Loucy (cell line): ENCODE measurements around the gene GPATCH4.

ENCODE experiments used
- EZH2phosphoT487 ChIP-seq: fragments of 200-600 bp; IDR thresholded peaks from 2 replicates; pipeline ENCODE4 v1.6.1; 2018; ENCODE audit warnings: antibody characterized with exemption, mild to moderate bottlenecking, moderate library complexity, borderline replicate concordance
- TF ChIP-seq, protein P1 (sequence below): fragments of 200-600 bp; sonication (generic); conservative IDR thresholded peaks from 2 replicates; pipeline ENCODE4 v1.5.1; 2014; ENCODE audit warnings: mild to moderate bottlenecking, antibody characterized with exemption, low read length

DNA sequence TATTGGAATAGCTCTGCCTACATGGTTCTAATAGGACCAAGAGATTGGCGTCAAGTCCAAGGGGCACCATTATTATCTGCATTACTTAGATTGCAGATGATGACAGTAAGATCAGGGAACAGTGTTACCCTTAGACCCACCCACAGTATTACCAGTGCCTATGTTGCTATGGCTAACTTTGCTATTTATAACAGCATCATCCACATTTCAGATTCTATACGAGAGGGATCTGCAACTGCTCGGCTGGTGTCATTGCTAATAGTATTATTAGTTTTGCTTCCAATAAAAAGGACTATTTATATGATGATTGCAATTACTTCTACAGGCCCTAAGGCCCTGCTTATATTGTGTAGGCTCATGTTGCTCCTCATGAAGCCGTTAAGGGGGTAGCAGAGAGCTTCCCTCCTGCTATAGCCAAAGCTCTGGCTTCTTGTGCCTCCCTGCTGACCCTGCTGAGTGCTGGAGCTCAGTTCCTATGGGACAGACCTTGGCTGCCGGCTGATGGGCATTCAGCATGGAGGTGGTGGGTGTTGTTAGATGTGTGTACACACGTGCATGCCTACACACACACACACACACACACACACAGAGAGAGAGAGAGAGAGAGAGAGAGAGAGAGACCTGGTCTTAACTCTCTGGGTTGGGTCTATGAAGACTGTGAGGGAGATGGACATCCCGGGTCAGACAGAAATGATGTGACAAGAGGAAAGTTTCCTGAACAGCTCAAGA is 41.9 kb upstream of the GPATCH4 start:
- TF ChIP-seq, protein P1, sequence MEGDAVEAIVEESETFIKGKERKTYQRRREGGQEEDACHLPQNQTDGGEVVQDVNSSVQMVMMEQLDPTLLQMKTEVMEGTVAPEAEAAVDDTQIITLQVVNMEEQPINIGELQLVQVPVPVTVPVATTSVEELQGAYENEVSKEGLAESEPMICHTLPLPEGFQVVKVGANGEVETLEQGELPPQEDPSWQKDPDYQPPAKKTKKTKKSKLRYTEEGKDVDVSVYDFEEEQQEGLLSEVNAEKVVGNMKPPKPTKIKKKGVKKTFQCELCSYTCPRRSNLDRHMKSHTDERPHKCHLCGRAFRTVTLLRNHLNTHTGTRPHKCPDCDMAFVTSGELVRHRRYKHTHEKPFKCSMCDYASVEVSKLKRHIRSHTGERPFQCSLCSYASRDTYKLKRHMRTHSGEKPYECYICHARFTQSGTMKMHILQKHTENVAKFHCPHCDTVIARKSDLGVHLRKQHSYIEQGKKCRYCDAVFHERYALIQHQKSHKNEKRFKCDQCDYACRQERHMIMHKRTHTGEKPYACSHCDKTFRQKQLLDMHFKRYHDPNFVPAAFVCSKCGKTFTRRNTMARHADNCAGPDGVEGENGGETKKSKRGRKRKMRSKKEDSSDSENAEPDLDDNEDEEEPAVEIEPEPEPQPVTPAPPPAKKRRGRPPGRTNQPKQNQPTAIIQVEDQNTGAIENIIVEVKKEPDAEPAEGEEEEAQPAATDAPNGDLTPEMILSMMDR, result no peak
- TF ChIP-seq EZH2phosphoT487, result no peak
